ENCODE data around the gene CSNK2B. TPM values are rescaled to one million over a fixed set of nuclear protein-coding genes. Genes with fewer than 3 reads are reported as not detected.
A peak's percentile ranks its signal among the peaks of the same experiment; 100 is the strongest.

Gene CSNK2B
- polyA plus RNA-seq, 1 donor (not counting 4 experiments of a cell fraction or from before 2014, with no cell fraction given) = 43.7 TPM

GRCh38 chr6:31652925-31653724 lies 12.8 kb upstream of the CSNK2B start:
- Histone ChIP-seq H3K79me2 (ENCODE audit: control insufficient read depth, insufficient read depth, low read length) (peaks cover 46% of the 10 kb centered on the region), H3K4me1 (ENCODE audit: control insufficient read depth, extremely low read depth, insufficient read depth, low read length) (peaks cover 12% of the 10 kb centered on the region), H3K27me3 (ENCODE audit: control insufficient read depth, extremely low read depth, insufficient read depth, low read length) (no peaks in the 10 kb centered on the region), H3K9me1 (ENCODE audit: control insufficient read depth, extremely low read depth, insufficient read depth, low read length) (no peaks in the 10 kb centered on the region), H3K4me2 (ENCODE audit: control insufficient read depth, extremely low read depth, insufficient read depth, low read depth, low read length) (peak overlapping the region; percentile 99), H2AFZ (ENCODE audit: control insufficient read depth, low read length) (peak overlapping the region; percentile 90), H4K20me1 (ENCODE audit: control insufficient read depth, extremely low read depth, insufficient read depth, low read length) (peaks cover 4% of the 10 kb centered on the region), H3K9me3 (ENCODE audit: control insufficient read depth, low read depth, low read length) (no peaks in the 10 kb centered on the region), H3K27ac (ENCODE audit: control insufficient read depth, insufficient read depth, low read length) (peak overlapping the region; percentile 100), H3K9ac (ENCODE audit: control insufficient read depth, extremely low read depth, insufficient read depth, low read length) (peak overlapping the region; percentile 99), H3K4me3 (ENCODE audit: control insufficient read depth in 2 of 3, extremely low read depth in 1 of 3, insufficient read depth in 2 of 3, low read depth in 1 of 3, low read length in 3 of 3) (peak overlapping the region; percentile 62 to 96 (median 96)), H3K36me3 (ENCODE audit: control insufficient read depth in 2 of 2, extremely low read depth in 1 of 2, insufficient read depth in 2 of 2, low read length in 2 of 2) (peaks cover 16 to 21% of the 10 kb centered on the region in 2 experiments)
- dilution Hi-C loops (cut with MboI; ENCODE audit: extremely low pct_ligation_motif_present, low sequenced_read_pairs) = no loop called here
- DNase-seq (ENCODE audit: low read depth, low spot score) = peak; percentile 50
- FAIRE-seq = peak; percentile 65
- no peak for TF ChIP-seq CTCF (optimal IDR thresholded peaks at IDR 0.05 in 1 of 3, IDR thresholded peaks at IDR 0.05 in 1 of 3, conservative IDR thresholded peaks at IDR 0.05 in 1 of 3; ENCODE audit: extremely low read depth in 1 of 3, insufficient read depth in 2 of 3, low read length in 3 of 3)
- no peak for TF ChIP-seq EZH2 (IDR thresholded peaks at IDR 0.05; ENCODE audit: low read length)

- H3K79me2 ChIP-seq (ENCODE audit: control insufficient read depth, insufficient read depth, low read length) = peaks cover 50% of the 10 kb centered on the region
- DNase-seq (ENCODE audit: low read depth, low spot score) (no peak), FAIRE-seq (no peak)
- H3K36me3 ChIP-seq (ENCODE audit: control insufficient read depth in 2 of 2, extremely low read depth in 1 of 2, insufficient read depth in 2 of 2, low read length in 2 of 2) = peaks cover 8 to 10% of the 10 kb centered on the region in 2 experiments
- no peak overlapping the region for H3K9ac ChIP-seq (ENCODE audit: control insufficient read depth, extremely low read depth, insufficient read depth, low read length)
- no peak overlapping the region for H3K4me3 ChIP-seq (ENCODE audit: control insufficient read depth in 2 of 3, extremely low read depth in 1 of 3, insufficient read depth in 2 of 3, low read depth in 1 of 3, low read length in 3 of 3)
- H4K20me1 ChIP-seq (ENCODE audit: control insufficient read depth, extremely low read depth, insufficient read depth, low read length) = no peaks in the 10 kb centered on the region
- dilution Hi-C loops (cut with MboI; ENCODE audit: extremely low pct_ligation_motif_present, low sequenced_read_pairs) = no loop called here
- H3K4me1 ChIP-seq (ENCODE audit: control insufficient read depth, extremely low read depth, insufficient read depth, low read length) = peaks cover 27% of the 10 kb centered on the region
- no peaks in the 10 kb centered on the region for H3K27me3 ChIP-seq (ENCODE audit: control insufficient read depth, extremely low read depth, insufficient read depth, low read length)
- H3K27ac ChIP-seq (ENCODE audit: control insufficient read depth, insufficient read depth, low read length) = no peak overlapping the region
- H3K4me2 ChIP-seq (ENCODE audit: control insufficient read depth, extremely low read depth, insufficient read depth, low read depth, low read length) = no peak overlapping the region
- H2AFZ ChIP-seq (ENCODE audit: control insufficient read depth, low read length) = no peak overlapping the region
- no peaks in the 10 kb centered on the region for H3K9me1 ChIP-seq (ENCODE audit: control insufficient read depth, extremely low read depth, insufficient read depth, low read length)
- TF ChIP-seq CTCF (optimal IDR thresholded peaks at IDR 0.05 in 1 of 3, IDR thresholded peaks at IDR 0.05 in 1 of 3, conservative IDR thresholded peaks at IDR 0.05 in 1 of 3; ENCODE audit: extremely low read depth in 1 of 3, insufficient read depth in 2 of 3, low read length in 3 of 3) (no peak), EZH2 (IDR thresholded peaks at IDR 0.05; ENCODE audit: low read length) (no peak)
- H3K9me3 ChIP-seq (ENCODE audit: control insufficient read depth, low read depth, low read length) = no peaks in the 10 kb centered on the region
Measured at GRCh38 chr6:31654574-31655348, 11.1 kb upstream of the CSNK2B start.

All from keratinocyte (primary cell).